Measurements from ENCODE around the gene PPM1J.

DNA sequence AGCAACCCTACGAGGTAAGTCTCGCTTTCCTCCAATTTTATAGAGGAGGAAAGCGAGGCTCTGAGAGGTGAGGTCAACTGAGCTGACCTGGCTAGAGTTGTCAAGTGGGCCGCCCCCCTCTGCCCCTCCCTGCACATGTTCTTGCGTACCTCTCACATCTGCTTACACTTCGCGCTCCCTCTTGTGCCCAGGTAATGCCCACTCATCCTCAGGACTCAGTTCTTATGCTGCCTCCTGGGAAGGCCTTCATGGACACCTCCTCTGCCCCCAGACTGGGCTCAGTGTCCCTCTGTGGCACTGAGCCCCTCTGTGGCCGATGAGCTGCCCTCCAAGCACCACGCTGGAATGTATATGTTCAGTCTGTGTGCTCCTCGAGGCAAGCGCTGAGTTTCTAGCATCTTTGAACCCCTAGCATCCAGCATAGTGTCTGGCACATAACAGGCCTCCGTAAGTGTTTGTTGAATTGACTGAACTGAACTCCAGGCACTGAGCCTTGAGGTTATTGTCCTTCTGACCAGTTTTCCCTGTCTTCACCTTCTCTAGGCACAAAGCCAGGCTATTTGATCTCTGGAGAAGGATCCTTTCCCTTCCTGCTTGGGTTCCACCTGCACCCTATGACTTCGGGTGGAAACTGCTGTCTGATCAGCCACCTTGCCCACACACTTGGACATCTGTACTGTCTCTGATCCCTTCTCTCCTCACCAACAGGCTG, 27.2 kb downstream of the PPM1J start:
- TF ChIP-seq POLR2AphosphoS5 (IDR thresholded peaks at IDR 0.05; ENCODE audit: low read depth, low read length), result no peak
- TF ChIP-seq POLR2A (IDR thresholded peaks at IDR 0.05; ENCODE audit: low read depth, low read length), result no peak
